Measurements from ENCODE around the gene MEGF8.

DNA sequence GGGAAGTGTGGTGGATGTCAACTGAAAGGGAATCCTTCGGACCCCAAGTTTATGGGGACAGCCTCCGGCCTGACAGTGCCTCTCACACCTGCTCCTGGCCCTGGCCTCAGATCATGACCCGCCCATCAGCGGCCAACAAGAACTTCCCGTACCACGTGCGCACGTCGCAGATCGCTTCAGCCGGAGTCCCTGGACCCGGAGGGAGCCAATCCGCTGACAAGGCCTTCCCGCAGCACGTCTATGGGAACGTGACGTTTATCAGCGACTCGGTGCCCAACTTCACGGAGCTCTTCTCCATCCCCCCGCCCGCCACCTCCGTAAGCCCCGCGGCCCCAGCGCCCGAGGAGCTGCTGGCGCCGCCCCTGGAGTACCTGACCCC lies 2.0 kb upstream of the MEGF8 start:
- TF ChIP-seq ZNF565 (CRISPR knock-in tag; conservative IDR thresholded peaks at IDR 0.05; ENCODE audit: low read depth) (no peak), ZFP30 (CRISPR knock-in tag; IDR thresholded peaks at IDR 0.05) (no peak), ZNF8 (CRISPR knock-in tag; IDR thresholded peaks at IDR 0.05) (no peak), PPARA (CRISPR knock-in tag; IDR thresholded peaks at IDR 0.05; ENCODE audit: borderline replicate concordance) (no peak), GLIS3 (CRISPR knock-in tag; IDR thresholded peaks at IDR 0.05) (no peak), CSDC2 (CRISPR knock-in tag; IDR thresholded peaks at IDR 0.05) (no peak)
- TF ChIP-seq, protein P1, sequence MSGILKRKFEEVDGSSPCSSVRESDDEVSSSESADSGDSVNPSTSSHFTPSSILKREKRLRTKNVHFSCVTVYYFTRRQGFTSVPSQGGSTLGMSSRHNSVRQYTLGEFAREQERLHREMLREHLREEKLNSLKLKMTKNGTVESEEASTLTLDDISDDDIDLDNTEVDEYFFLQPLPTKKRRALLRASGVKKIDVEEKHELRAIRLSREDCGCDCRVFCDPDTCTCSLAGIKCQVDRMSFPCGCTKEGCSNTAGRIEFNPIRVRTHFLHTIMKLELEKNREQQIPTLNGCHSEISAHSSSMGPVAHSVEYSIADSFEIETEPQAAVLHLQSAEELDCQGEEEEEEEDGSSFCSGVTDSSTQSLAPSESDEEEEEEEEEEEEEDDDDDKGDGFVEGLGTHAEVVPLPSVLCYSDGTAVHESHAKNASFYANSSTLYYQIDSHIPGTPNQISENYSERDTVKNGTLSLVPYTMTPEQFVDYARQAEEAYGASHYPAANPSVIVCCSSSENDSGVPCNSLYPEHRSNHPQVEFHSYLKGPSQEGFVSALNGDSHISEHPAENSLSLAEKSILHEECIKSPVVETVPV (CRISPR knock-in tag; IDR thresholded peaks at IDR 0.05) = no peak

Measured in SK-N-SH treated with all-trans-retinoic acid at 6 μM for 48 hours (cell line).